T follicular helper cell (primary cell): Measurements from ENCODE around the gene MUC3A.
"Not testable (repeated sequence)": the region's sequence is repeated elsewhere in the genome, so short reads cannot be mapped to it uniquely, and the experiment has no call there.

Experiments
- DNase-seq: peaks from one replicate; pipeline ENCODE4 v3.0.0-alpha.2; 2020; ENCODE audit warnings: low read depth

MUC3A gene

DNA sequence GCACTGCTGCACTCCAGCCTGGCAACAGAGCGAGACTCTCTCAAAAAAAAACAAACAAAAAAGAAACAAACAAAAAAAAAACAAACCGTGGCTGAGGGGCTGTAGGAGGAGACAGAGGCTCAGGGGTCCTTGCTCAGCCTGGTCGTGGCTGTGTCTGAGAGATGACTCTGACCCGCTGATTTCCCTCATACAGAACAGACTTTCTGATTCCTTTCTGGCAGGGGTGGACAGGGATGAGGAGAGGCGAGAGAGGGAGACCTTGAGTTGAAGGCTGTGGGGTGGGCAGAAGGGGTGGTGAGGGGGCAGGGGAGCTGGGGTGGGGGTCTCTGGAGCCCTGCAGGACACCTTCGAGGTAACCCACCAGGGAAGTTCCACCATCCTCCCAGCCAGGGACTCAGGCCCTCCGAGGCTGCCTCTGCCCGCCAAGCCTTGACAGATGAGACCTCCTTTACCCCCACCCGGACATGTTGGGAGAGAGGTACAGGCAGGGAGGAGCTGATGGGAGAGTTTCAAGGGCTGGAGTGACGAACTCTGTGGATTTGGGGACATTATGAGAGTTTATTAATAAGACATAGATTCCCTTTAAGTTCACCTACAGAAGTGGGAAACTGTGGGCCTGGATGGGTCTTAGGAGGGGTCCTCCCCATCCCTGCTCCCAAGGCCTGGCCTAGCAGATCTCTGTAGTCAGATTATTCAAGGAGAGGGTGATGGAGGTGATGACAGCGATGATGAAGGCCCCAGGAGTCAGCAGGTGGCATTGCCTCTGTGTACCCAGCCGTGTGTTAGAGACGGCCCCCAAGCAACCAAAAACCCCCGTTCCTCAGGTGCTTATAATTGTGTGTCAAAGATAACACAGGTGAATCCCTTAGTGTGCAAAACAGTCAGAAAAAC lies 22.0 kb downstream of the MUC3A start:
- DNase-seq: no peak

DNA sequence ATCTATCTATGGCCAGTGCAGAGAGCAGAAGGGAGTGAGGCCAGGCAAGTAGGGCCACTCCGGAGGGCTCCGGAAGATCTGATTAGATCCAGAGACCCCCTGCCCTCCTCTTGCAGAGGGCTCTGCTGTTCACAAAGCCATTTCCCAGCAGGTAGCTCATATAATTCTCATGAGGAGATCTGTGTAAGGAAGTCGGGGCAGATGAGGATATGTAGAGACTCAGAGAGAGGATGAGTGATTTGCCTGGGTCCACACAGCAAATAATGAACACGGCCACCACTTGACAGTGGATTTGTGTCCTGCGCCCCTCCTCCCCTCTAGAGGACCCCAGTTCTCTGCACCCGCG lies 22.6 kb downstream of the MUC3A start:
- no peak for DNase-seq

DNA sequence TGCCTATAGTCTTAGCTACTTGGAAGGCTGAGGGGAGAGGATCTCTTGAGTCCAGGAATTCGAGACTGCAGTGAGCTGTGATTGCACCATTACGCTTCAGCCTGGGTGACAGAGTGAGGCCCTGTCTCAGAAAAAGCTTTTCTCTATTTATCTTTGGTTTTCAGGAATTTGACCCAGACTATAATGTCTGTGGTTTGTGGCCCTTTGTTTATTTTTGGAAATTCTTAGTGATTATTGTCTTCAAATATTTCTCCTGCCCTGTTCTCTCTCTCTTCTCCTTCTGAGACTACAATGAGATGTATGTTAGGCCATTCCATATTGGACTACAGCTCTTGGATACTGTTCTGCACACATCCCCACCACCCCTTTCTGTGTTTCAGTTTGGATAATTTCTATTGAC lies 24.7 kb downstream of the MUC3A start:
- no peak for DNase-seq

DNA sequence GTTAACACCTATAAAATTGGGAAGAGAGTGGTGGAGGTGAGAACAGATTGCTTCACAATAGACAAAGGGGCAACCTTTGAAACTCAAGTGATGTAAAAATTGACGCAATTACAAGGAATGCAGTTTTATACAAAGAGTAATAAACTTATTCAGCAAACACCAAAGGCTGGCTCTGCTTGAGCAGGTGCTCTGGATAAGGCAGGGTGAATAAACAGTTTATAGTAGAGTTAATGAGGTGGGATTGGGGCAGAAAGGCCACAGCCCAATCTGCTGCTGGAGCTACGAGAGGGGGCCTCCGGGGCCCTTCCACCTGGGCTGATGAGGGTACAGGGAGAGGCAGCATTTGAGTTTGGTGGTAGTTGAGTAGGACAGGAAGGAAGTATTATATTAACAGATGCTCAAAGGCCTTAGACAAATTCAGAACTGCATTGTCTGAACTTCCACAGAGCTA lies 26.1 kb downstream of the MUC3A start:
- DNase-seq: no peak

DNA sequence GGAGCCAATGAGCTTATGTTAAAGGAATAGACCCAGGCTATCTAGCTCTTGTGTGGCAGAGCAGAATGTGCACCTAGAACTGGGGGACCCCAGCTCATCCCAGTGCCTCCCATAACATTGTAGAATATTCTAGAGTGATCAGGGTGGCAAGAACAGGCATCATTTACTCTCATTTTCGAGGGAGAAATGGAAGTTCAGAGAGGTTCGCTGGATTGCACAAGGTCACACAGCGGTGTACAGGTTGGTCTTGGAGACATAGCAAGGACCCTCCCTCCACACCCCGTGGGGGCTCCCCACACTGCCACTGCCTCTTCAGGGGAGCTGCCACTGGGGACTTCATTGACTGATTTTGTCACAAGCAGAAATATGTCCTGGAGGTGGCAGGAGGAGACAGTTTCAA lies 29.0 kb downstream of the MUC3A start:
- DNase-seq: no peak

DNA sequence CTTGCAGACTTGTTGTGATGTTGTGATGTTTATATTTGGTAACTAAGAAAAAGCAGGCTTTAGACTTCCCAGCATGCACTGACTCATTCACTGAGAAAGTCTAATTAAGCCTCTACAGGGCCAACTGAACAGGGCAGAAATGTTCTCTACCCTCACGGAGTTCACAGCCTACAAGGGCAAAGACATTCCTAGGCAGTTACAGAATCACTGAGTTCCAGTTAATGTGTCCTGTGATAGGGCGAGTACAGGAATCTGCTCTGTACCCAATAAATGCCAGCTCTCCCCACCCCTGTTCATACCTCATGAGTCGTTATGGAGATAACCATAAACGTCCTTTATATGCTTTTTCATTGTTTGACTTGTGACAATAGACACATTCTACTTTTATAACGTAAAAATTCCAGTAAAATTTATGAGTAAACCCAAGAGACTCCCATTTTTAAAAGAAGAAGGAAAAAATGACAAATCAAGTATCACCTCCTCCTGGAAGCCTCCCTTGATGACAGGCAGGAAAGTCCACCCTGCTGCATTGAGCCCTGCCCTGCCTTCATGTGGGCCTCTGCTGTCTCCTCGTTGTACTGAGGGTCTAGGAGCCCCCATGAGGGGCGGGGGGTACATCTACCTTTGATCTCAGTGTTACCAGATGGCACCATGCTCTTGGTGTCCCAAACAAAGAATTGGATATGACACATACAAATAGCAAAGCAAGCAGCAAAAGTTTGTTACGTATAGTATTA lies 34.3 kb downstream of the MUC3A start:
- no peak for DNase-seq

DNA sequence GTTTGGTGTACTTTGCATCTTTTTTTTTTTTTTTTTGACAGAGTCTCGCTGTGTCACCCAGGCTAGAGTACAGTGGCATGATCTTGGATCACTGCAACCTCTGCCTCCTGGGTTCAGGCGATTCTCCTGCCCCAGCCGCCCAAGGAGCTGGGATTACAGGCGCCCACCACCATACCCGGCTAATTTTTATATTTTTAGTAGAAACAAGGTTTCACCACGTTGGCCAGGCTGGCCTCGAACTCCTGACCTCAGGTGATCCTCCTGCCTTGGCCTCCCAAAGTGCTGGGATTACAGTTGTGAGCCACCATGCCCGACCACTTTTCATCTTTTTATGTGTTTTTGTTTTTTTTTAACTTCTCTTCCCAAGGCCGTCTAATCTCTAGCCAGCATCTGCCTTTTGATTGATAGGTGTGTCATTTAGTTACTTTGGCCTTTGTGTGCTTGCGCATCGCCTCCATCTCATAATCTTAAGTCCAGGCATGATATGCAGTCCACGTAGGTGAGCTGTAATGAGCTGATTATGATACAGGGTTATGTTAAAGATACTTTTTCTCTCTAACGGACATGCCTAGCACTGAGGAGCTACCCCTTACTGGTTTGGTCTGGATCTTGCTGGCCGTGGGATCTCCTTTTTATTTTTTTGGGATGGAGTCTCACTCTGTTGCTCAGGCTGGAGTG lies 35.0 kb downstream of the MUC3A start:
- not testable (repeated sequence) for DNase-seq

DNA sequence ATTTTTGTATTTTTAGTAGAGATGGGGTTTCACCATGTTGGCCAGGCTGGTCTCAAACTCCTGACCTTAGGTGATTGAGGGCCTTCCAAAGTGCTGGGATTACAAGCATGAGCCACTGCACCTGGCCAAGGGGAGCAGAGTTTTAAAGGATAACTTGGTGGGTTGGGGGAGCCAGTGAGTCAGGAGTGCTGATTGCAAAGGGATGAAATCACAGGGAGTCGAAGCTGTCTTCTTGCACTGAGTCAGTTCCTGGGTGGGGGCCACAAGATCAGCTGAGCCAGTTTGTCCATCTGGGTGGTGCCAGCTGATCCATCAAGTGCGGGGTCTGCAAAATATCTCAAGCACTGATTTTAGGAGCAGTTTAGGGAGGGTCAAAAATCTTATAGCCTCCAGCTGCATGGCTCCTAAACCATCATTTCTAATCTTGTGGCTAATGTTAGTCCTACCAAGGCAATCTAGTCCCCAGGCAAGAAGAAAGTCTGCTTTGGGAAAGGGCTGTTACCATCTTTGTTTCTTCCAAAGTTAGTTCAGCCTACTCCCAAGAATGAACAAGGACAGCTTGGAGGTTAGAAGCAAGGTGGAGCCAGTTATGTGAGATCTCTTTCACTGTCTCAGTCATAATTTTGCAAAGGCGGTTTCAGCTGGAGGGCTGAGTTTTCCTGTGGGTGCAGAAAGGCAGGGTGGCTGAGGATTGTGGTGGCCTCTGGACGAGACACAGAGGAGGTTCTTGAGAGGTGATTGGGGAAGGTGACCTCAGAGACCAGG lies 35.9 kb downstream of the MUC3A start:
- DNase-seq: not testable (repeated sequence)

DNA sequence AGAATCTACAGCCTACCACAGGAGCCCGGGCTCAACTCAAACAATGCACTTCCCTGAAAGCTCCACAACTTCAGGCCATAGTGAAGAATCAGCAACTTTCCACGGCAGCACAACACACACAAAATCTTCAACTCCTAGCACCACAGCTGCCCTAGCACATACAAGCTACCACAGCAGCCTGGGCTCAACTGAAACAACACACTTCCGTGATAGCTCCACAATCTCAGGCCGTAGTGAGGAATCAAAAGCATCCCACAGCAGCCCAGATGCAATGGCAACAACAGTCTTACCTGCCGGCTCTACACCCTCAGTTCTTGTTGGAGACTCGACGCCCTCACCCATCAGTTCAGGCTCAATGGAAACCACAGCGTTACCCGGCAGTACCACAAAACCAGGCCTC lies 42.3 kb downstream of the MUC3A start:
- DNase-seq: no peak

DNA sequence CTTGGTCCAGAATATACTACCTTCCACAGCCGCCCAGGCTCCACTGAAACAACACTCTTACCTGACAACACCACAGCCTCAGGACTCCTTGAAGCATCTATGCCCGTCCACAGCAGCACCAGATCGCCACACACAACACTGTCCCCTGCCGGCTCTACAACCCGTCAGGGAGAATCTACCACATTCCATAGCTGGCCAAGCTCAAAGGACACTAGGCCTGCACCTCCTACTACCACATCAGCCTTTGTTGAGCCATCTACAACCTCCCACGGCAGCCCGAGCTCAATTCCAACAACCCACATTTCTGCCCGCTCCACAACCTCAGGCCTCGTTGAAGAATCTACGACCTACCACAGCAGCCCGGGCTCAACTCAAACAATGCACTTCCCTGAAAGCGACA lies 42.9 kb downstream of the MUC3A start:
- DNase-seq: not testable (repeated sequence)

DNA sequence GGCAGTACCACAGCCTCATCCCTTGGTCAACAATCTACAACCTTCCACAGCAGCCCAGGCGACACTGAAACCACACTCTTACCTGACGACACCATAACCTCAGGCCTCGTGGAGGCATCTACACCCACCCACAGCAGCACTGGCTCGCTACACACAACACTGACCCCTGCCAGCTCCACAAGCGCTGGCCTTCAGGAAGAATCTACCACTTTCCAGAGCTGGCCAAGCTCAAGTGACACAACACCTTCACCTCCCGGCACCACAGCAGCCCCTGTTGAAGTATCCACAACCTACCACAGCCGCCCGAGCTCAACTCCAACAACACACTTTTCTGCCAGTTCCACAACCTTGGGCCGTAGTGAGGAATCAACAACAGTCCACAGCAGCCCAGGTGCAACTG lies 45.3 kb downstream of the MUC3A start:
- not testable (repeated sequence) for DNase-seq

DNA sequence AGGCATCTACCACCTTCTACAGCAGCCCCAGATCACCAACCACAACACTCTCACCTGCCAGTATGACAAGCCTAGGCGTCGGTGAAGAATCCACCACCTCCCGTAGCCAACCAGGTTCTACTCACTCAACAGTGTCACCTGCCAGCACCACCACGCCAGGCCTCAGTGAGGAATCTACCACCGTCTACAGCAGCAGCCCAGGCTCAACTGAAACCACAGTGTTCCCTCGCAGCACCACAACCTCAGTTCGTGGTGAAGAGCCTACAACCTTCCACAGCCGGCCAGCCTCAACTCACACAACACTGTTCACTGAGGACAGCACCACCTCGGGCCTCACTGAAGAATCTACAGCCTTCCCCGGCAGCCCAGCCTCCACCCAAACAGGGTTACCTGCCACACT lies 49.2 kb downstream of the MUC3A start:
- not testable (repeated sequence) for DNase-seq

DNA sequence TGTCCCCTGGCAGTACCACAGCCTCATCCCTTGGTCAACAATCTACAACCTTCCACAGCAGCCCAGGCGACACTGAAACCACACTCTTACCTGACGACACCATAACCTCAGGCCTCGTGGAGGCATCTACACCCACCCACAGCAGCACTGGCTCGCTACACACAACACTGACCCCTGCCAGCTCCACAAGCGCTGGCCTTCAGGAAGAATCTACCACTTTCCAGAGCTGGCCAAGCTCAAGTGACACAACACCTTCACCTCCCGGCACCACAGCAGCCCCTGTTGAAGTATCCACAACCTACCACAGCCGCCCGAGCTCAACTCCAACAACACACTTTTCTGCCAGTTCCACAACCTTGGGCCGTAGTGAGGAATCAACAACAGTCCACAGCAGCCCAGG lies 50.0 kb downstream of the MUC3A start:
- DNase-seq: not testable (repeated sequence)

DNA sequence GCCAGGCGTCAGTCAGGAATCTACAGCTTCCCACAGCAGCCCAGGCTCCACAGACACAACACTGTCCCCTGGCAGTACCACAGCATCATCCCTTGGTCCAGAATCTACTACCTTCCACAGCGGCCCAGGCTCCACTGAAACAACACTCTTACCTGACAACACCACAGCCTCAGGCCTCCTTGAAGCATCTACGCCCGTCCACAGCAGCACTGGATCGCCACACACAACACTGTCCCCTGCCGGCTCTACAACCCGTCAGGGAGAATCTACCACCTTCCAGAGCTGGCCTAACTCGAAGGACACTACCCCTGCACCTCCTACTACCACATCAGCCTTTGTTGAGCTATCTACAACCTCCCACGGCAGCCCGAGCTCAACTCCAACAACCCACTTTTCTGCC lies 50.7 kb downstream of the MUC3A start:
- not testable (repeated sequence) for DNase-seq

DNA sequence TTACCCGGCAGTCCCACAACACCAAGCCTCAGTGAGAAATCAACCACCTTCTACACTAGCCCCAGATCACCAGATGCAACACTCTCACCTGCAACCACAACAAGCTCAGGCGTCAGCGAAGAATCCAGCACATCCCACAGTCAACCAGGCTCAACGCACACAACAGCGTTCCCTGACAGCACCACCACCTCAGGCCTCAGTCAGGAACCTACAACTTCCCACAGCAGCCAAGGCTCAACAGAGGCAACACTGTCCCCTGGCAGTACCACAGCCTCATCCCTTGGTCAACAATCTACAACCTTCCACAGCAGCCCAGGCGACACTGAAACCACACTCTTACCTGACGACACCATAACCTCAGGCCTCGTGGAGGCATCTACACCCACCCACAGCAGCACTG lies 53.0 kb downstream of the MUC3A start:
- DNase-seq: not testable (repeated sequence)

DNA sequence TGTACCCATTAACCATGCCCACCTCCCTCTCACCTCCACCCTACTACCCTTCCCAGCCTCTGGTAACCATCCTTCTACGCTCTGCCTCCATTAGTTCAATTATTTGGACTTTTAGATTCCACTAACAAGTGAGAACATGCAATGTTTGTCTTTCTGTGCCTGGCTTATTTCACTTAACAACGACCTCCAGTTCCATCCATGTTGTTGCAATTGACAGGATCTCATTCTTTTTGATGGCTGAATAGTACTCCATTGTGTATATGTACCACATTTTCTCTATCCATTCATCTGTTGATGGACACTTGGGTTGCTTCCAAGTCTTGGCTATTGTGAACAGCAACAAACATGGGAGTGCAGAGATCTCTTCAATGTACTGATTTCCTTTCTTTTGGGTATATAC lies 58.0 kb downstream of the MUC3A start:
- not testable (repeated sequence) for DNase-seq

DNA sequence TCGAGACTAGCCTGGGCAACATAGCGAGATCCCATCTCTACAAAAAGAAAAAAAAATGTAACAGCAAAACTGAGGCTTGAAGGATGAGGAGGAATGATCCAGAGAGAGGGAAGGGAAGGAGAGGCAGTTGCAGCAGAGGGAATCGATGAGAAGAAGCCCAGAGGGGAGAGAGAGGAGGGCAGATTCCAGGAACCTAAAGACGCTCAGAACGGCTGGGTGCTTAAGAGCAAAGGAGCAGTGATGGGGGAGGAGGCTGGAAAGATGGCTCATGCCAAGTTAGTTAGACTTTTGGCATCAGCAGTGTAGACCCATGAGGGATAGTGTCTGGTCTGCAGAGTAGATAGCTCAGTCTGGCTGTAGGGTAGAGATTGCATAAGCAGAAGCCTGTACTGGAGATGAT lies 60.3 kb downstream of the MUC3A start:
- no peak for DNase-seq

DNA sequence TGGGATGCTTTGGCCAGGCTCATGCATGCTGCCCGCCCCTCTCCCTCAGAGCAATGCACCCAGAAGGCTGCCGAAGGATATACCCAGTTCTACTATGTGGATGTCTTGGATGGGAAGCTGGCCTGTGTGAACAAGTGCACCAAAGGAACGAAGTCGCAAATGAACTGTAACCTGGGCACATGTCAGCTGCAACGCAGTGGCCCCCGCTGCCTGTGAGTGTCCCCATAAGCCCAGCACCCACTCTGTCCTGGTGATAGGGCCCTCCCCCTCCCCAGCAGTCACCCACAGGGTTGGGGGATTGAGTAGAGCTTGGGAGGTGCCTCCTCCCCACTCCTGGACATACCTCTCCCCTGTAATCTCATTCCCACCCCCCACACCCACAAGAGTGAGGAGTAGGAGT lies 63.6 kb downstream of the MUC3A start:
- no peak for DNase-seq

DNA sequence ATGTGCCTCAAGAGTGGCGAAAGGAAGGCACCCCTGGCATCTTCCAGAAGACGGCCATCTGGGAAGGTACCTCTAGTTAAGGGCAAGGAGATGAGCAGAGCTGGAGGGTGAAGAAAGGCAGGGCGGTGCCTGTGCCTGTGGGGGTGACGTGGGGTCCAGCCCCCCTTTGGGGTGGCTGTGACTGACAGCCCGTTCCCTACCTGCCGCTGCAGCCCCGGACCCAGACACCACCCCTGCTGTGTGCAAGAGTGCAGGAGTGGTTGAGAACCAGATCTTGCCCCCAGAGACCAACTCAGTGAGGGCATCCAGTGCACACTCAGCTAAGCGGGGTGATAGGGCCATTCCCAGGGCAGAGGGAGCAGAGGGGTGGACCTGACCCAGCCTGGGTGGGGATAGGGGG lies 66.3 kb downstream of the MUC3A start:
- DNase-seq: no peak

DNA sequence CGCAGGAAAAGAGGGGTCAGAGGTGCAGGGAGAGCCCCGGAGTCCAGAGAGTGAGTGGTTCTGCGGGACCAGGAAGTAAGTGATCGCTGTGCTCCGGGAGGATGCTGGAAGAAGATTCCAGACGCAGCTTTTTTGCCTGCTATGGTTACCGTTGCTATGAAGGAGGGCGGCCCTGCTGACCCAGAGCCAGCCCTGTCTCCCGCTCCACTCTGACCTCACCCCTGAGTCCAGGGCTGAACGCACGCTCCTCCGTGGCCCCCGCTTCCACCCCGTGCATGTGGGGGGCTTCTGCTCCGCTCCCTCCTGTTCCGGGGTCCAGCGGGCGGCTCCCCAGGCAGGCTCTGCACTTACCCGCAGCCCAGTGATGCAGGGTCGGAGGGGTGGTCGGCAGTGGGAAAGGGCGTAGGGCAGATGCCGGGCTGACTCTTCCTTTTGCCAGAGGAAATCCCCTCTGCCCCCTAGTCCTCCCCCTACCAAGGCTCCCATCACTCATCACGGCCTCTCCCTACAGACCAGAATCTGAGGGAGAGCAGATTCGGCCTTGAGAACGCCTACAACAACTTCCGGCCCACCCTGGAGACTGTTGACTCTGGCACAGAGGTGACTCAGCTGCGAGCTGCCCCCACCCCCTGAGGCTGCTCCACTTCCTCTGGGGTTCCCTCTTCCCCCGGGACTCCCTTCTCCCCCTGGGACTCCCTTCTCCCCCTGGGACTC lies 67.9 kb downstream of the MUC3A start:
- DNase-seq: peak; percentile 40
